OCI-LY1 (cell line): ENCODE data around the gene MEI1.

Source experiments
- EZH2 ChIP-seq: fragments of 200-600 bp; sonication (generic), shearing (Covaris generic); IDR thresholded peaks from 2 replicates; pipeline ENCODE4 v1.8.0; 2017; ENCODE audit warnings: borderline replicate concordance, mixed run types, mild to moderate bottlenecking, antibody characterized with exemption, low read length, moderate library complexity, mixed read lengths
- TF ChIP-seq, protein P1 (sequence below): fragments of 200-600 bp; sonication (generic), shearing (Covaris generic); IDR thresholded peaks from 2 replicates; pipeline ENCODE4 v1.5.1; 2017; ENCODE audit warnings: mild to moderate bottlenecking, antibody characterized with exemption, low read length, moderate library complexity, mixed read lengths

DNA sequence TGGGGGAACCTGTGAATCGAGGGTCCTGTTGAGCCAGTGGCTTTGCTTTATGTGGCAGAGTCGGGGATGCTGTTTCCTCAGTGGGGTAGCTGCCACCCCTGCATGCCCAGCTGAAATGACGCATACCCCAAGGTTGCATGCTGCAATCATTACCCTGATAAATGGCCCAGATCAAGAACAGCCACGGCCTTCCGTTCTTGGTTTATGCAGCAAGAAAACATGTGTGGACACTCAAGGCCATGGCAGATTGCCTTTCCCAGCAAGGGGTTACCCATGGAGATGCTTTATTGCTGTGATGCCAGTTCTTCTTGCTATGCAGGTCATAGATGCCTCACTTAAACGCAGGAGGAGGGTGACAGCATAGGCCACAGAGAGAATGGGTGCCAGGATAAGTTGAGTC, 119.3 kb downstream of the MEI1 start:
- TF ChIP-seq, protein P1, sequence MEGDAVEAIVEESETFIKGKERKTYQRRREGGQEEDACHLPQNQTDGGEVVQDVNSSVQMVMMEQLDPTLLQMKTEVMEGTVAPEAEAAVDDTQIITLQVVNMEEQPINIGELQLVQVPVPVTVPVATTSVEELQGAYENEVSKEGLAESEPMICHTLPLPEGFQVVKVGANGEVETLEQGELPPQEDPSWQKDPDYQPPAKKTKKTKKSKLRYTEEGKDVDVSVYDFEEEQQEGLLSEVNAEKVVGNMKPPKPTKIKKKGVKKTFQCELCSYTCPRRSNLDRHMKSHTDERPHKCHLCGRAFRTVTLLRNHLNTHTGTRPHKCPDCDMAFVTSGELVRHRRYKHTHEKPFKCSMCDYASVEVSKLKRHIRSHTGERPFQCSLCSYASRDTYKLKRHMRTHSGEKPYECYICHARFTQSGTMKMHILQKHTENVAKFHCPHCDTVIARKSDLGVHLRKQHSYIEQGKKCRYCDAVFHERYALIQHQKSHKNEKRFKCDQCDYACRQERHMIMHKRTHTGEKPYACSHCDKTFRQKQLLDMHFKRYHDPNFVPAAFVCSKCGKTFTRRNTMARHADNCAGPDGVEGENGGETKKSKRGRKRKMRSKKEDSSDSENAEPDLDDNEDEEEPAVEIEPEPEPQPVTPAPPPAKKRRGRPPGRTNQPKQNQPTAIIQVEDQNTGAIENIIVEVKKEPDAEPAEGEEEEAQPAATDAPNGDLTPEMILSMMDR: no peak
- no peak for TF ChIP-seq EZH2
